Mucosa of descending colon (tissue), 3 donors: ENCODE results near the gene LIX1L. TPM values are rescaled to one million over a fixed set of nuclear protein-coding genes. Genes with fewer than 3 reads are reported as not detected.

Experiments used
- ATAC-seq: fragments of 200-7000 bp; cut with Tn5 transposase; one replicate; pipeline ENCODE4 v1.9.1; 2020; ENCODE audit warnings: mild to moderate bottlenecking, moderate library complexity
- DNase-seq, 3 donors: peaks; one replicate each; pipeline ENCODE4 v3.0.0-alpha.2; 2020
- H3K36me3 ChIP-seq: fragments of 200-600 bp; one replicate; pipeline ENCODE4 v1.8.0; 2021; ENCODE audit warnings: low read depth, mild to moderate bottlenecking
- H3K4me1 ChIP-seq: fragments of 200-600 bp; one replicate; pipeline ENCODE4 v1.8.0; 2021; ENCODE audit warnings: low read depth, mild to moderate bottlenecking
- H3K4me3 ChIP-seq: fragments of 200-600 bp; one replicate; pipeline ENCODE4 v1.8.0; 2021; ENCODE audit warnings: mild to moderate bottlenecking
- H3K9me3 ChIP-seq: fragments of 200-600 bp; one replicate; pipeline ENCODE4 v1.8.0; 2021; ENCODE audit warnings: mild to moderate bottlenecking
- CTCF ChIP-seq: fragments of 200-600 bp; IDR thresholded peaks from one replicate; pipeline ENCODE4 v1.8.0; 2022; ENCODE audit warnings: antibody characterized with exemption, mild to moderate bottlenecking
- intact Hi-C, 2 donors: fragments of 100-400 bp; cut with DNase I in 1 of 2; cut with micrococcal nuclease in 1 of 2; formaldehyde crosslinking; loops; one replicate each; pipeline versions ENCODE4 v1.11.0 to v1.11.1; 2022; cut with DNase I, micrococcal nuclease
- total RNA-seq, 3 donors: library from RNA; stranded (reverse); fragmentation: NEBNext Ultra II Directional in 2 of 3; extraction: Animal tissue kit (Norgen Biotek cat#: 25700) in 2 of 3; gene quantifications; one replicate each; pipeline versions ENCODE4 v1.2.1 to v1.2.4, GENCODE V29; 2021 to 2023
- donor health status: DM: no; HTN: no; CAD: no; lungs with moderate emphysema.
- donor health status: DM: no; HTN: no; CAD: no.
- donor health status: DM: no; HTN: yes; CAD: no.

Gene LIX1L
- total RNA-seq, 3 donors from 2014 or later: 3.9 to 34.3 (median 10.2) TPM

- Histone ChIP-seq H3K36me3 (no peaks in the 10 kb centered on the region), H3K9me3 (no peaks in the 10 kb centered on the region), H3K4me1 (no peaks in the 10 kb centered on the region), H3K4me3 (no peak overlapping the region)
- no peak for TF ChIP-seq CTCF
- DNase-seq (no peak), ATAC-seq (no peak)
- intact Hi-C loops: loop anchor here in 1 of 2 donors (10.0 kb wide), 1 partner anchor 116 kb away; no protein-coding TSS in a partner anchor
Measured at GRCh38 chr1:145898756-145899155, 59.1 kb downstream of the LIX1L start.

DNA sequence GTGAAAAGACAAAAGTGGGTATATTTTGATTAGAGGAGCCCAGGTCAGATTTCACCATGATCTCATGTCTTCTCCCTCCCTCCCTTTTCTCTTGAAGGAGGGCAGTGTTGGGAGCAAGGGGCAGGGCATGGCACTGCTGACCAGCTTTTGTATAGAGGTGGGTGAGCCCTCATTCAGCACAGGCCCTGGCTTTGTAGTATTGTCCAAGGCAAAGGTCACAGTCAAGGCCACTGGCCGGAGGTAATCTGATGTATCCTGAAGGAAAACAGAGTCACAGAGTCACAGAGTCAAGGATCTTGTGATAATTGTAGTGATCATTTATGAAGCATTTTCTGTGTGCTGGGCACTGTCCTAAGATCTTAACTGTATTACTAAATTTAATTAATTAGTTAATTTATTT is 59.8 kb downstream of the LIX1L start:
- ATAC-seq: no peak
- Histone ChIP-seq H3K9me3 (no peaks in the 10 kb centered on the region), H3K4me1 (no peaks in the 10 kb centered on the region), H3K36me3 (no peaks in the 10 kb centered on the region), H3K4me3 (no peak overlapping the region)
- DNase-seq: no peak
- no peak for TF ChIP-seq CTCF
- intact Hi-C loops: loop anchor here in 1 of 2 donors (10.0 kb wide), 1 partner anchor 117 kb away; no protein-coding TSS in a partner anchor

DNA sequence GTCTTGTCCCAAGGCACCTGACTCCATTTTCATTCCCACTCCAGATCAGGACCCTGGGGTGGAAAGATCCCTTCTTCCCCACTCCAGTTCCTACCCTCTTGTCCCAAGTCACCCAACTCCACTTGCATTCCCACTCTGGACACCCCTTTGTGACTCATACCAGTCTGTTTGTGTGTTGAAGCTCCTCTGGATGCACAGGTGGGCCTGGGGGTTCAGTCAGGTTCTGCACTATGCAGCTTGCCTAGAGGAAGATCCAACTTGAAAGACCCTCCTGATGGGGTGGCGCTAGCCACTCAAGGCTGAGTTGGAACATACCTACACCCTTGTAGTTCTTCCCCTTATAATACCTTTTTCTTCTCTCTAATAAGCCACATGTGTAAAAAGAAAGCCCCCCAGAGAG is 62.3 kb downstream of the LIX1L start:
- Histone ChIP-seq H3K36me3 (no peaks in the 10 kb centered on the region), H3K9me3 (no peaks in the 10 kb centered on the region), H3K4me1 (peaks cover 12% of the 10 kb centered on the region), H3K4me3 (no peak overlapping the region)
- DNase-seq (no peak), ATAC-seq (no peak)
- intact Hi-C loops: loop anchor here in 1 of 2 donors (10.0 kb wide), 1 partner anchor 119 kb away; no protein-coding TSS in a partner anchor
- TF ChIP-seq CTCF: no peak

- intact Hi-C loops: loop anchor here in 1 of 2 donors (10.0 kb wide), 1 partner anchor 121 kb away; no protein-coding TSS in a partner anchor
- ATAC-seq: no peak
- TF ChIP-seq CTCF: no peak
Measured at GRCh38 chr1:145893306-145894055, 64.3 kb downstream of the LIX1L start.

DNA sequence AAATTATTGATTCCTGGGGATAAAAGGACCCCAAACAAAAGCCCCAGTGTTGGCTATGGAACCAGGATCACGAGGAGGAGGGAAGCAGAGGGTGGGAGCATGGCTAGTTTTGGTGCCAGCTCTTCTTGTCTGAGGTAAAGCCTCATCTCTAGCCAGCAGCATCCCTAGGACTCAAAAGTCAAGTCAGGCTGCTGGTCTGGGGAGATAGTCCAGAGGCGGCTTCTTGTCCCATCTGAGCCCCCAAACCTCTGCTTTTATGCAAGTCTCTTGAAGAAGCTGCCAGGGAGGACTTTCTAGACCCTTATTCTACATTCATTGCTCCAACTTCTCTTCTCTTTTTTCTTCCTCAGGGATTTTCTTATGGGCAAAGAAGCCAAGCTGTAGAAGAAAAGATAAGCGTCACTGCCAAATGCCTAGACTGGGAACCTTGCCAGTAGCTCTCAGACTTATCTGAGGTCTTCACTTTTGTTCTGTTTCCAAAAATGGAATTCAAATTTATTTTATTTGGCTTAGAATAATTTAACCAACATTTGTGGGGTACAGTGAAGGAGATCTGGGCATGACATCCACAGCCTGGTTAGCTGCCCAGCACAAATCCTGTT is 65.2 kb downstream of the LIX1L start:
- ATAC-seq (no peak), DNase-seq (no peak)
- no peak overlapping the region for H3K4me3 ChIP-seq
- intact Hi-C loops: loop anchor here in 1 of 2 donors (10.0 kb wide), 1 partner anchor 122 kb away; no protein-coding TSS in a partner anchor
- no peaks in the 10 kb centered on the region for H3K36me3 ChIP-seq
- peaks cover 12% of the 10 kb centered on the region for H3K4me1 ChIP-seq
- no peak for TF ChIP-seq CTCF
- no peaks in the 10 kb centered on the region for H3K9me3 ChIP-seq

More at GRCh38 chr1:145893306-145894055, 64.3 kb downstream of the LIX1L start:
- H3K36me3 ChIP-seq: no peaks in the 10 kb centered on the region
- no peaks in the 10 kb centered on the region for H3K9me3 ChIP-seq
- peaks cover 12% of the 10 kb centered on the region for H3K4me1 ChIP-seq
- DNase-seq: no peak
- no peak overlapping the region for H3K4me3 ChIP-seq
